Esophagus muscularis mucosa (tissue), 4 donors: ENCODE data around the gene OR4X1. TPM values are rescaled to one million over a fixed set of nuclear protein-coding genes. Genes with fewer than 3 reads are reported as not detected.
"Not testable (repeated sequence)": the region's sequence is repeated elsewhere in the genome, so short reads cannot be mapped to it uniquely, and the experiment has no call there.

ENCODE experiments used
- DNase-seq: peaks from one replicate; pipeline ENCODE4 v3.0.0-alpha.2; 2017; ENCODE audit errors: extremely low spot score
- H3K27ac ChIP-seq, 4 donors: fragments of 200-600 bp; sonication (generic); replicated peaks in 1 of 4; 1 replicate in 3 of 4; 2 replicates in 1 of 4; pipeline ENCODE4 v1.5.1; 2016 to 2019; ENCODE audit warnings: mild to moderate bottlenecking in 1 of 4
- H3K27me3 ChIP-seq, 4 donors: fragments of 200-600 bp; sonication (generic); one replicate each; pipeline versions ENCODE4 v1.5.1 to v1.6.0; 2016 to 2019
- H3K36me3 ChIP-seq, 4 donors: fragments of 200-600 bp; sonication (generic); one replicate each; pipeline ENCODE4 v1.5.1; 2016 to 2019
- H3K4me1 ChIP-seq, 4 donors: fragments of 200-600 bp; sonication (generic); one replicate each; pipeline ENCODE4 v1.5.1; 2016 to 2019
- H3K4me3 ChIP-seq, 4 donors: fragments of 200-600 bp; sonication (generic); 1 replicate in 2 of 4; 2 replicates in 2 of 4; pipeline ENCODE4 v1.5.1; 2016 to 2019; ENCODE audit warnings: mild to moderate bottlenecking in 4 of 4, moderate library complexity in 1 of 4
- H3K9me3 ChIP-seq, 4 donors: fragments of 200-600 bp; sonication (generic); 1 replicate in 3 of 4; 2 replicates in 1 of 4; pipeline ENCODE4 v1.5.1; 2016 to 2019
- CTCF ChIP-seq, 3 experiments: fragments of 200-600 bp in 2 of 3; fragments of 450-650 bp in 1 of 3; sonication (generic) in 2 of 3; IDR thresholded peaks; one replicate each; pipeline ENCODE4 v1.5.1; 2017 to 2019; ENCODE audit warnings: antibody characterized with exemption in 3 of 3, mild to moderate bottlenecking in 2 of 3, moderate library complexity in 1 of 3
- EP300 ChIP-seq: sonication (generic); formaldehyde crosslinking; IDR thresholded peaks from one replicate; pipeline ENCODE4 v1.6.1; 2017; ENCODE audit warnings: antibody characterized with exemption
- POLR2A ChIP-seq: fragments of 450-650 bp; IDR thresholded peaks from one replicate; pipeline ENCODE4 v1.6.1; 2017; ENCODE audit warnings: antibody characterized with exemption, moderate library complexity, mild to moderate bottlenecking, low read depth
- POLR2AphosphoS5 ChIP-seq, 2 donors: sonication (generic); formaldehyde crosslinking; IDR thresholded peaks; one replicate each; pipeline ENCODE4 v1.6.1; 2017; ENCODE audit warnings: antibody characterized with exemption in 2 of 2
- WGBS: methylation state at CpG from one replicate; pipeline ENCODE4 v1.1.5; 2018; 5-methylcytosine and 5-hydroxymethylcytosine counted together
- intact Hi-C: fragments of 100-400 bp; cut with DNase I; formaldehyde crosslinking; loops from one replicate; pipeline ENCODE4 v1.15.1; 2023
- total RNA-seq, 4 donors: library from RNA; depleted of rRNA; stranded (reverse); fragments of >200 nt; gene quantifications; one replicate each; pipeline versions ENCODE4 v1.1.0 to v1.2.1, GENCODE V29; 2016

The OR4X1 gene
- not detected for total RNA-seq

- intact Hi-C loops: no loop called here
- Histone ChIP-seq H3K36me3 (no peaks in the 10 kb centered on the region), H3K4me1 (no peaks in the 10 kb centered on the region), H3K4me3 (no peak within 1 kb of the TSS), H3K27me3 (no peaks in the 10 kb centered on the region), H3K27ac (no peak within 1 kb of the TSS), H3K9me3 (no peaks in the 10 kb centered on the region)
- TF ChIP-seq POLR2AphosphoS5 (IDR thresholded peaks at IDR 0.05): no peak
- no peak for TF ChIP-seq POLR2A
- TF ChIP-seq EP300: no peak
- no peak for TF ChIP-seq CTCF (IDR thresholded peaks at IDR 0.05)
- 24% methylated on average over 3 of the region's 3 CpGs for WGBS
- no peak for DNase-seq
These were observed at the start of gene OR4X1 for GRCh38 chr11:48263423-48263911. OR4X1 (plus strand) TSS chr11:48263861; CDS start chr11:48263861, 0 bp downstream.

- TF ChIP-seq POLR2AphosphoS5 (IDR thresholded peaks at IDR 0.05): no peak
- TF ChIP-seq CTCF (IDR thresholded peaks at IDR 0.05): no peak
- no peak for TF ChIP-seq EP300
- no peak for TF ChIP-seq POLR2A
- no peak for DNase-seq
- H3K4me1 ChIP-seq: no peaks in the 10 kb centered on the region
- no peaks in the 10 kb centered on the region for H3K36me3 ChIP-seq
- no peak within 1 kb of the TSS for H3K4me3 ChIP-seq
- intact Hi-C loops: no loop called here
- 71% methylated on average over 2 of the region's 2 CpGs for WGBS
- H3K27me3 ChIP-seq: no peaks in the 10 kb centered on the region
- no peaks in the 10 kb centered on the region for H3K9me3 ChIP-seq
- H3K27ac ChIP-seq: no peak within 1 kb of the TSS
These were observed 47.2 kb upstream of the OR4X1 start, which contains the start of gene OR4B1 for GRCh38 chr11:48216510-48216909. OR4B1 (plus strand) TSS chr11:48216810; CDS start chr11:48216810, 0 bp downstream.

GRCh38 chr11:48228761-48229160, 34.9 kb upstream of the OR4X1 start:
- peaks cover 0 to 13% (median 3%) of the 10 kb centered on the region in 4 donors for H3K9me3 ChIP-seq
- no peaks in the 10 kb centered on the region for H3K36me3 ChIP-seq
- intact Hi-C loops: no loop called here
- DNase-seq: no peak
- no peaks in the 10 kb centered on the region for H3K4me1 ChIP-seq
- no peak overlapping the region for H3K4me3 ChIP-seq
- 88% methylated on average over 17 of the region's 18 CpGs for WGBS
- H3K27ac ChIP-seq: no peak overlapping the region
- peaks cover 0 to 4% (median 0%) of the 10 kb centered on the region in 4 donors for H3K27me3 ChIP-seq
- TF ChIP-seq CTCF (IDR thresholded peaks at IDR 0.05) (no peak), EP300 (no peak), POLR2A (no peak), POLR2AphosphoS5 (IDR thresholded peaks at IDR 0.05) (no peak)

- 88% methylated on average over 11 of the region's 11 CpGs for WGBS
- H3K27me3 ChIP-seq, H3K4me3 ChIP-seq, H3K4me1 ChIP-seq, H3K36me3 ChIP-seq, intact Hi-C loops, DNase-seq, H3K27ac ChIP-seq: not testable (repeated sequence)
- H3K9me3 ChIP-seq: peaks cover 0 to 13% (median 3%) of the 10 kb centered on the region in 4 donors
These were observed 33.6 kb upstream of the OR4X1 start for GRCh38 chr11:48230057-48230456.

- intact Hi-C loops: no loop called here
- TF ChIP-seq POLR2A: no peak
- WGBS: 52% methylated on average over 3 of the region's 3 CpGs
- H3K4me1 ChIP-seq: no peaks in the 10 kb centered on the region
- H3K36me3 ChIP-seq: no peaks in the 10 kb centered on the region
- no peak overlapping the region for H3K4me3 ChIP-seq
- no peak overlapping the region for H3K27ac ChIP-seq
- H3K27me3 ChIP-seq: no peaks in the 10 kb centered on the region
- peaks cover 0 to 4% (median 2%) of the 10 kb centered on the region in 4 donors for H3K9me3 ChIP-seq
- no peak for DNase-seq
These were observed 25.9 kb upstream of the OR4X1 start for GRCh38 chr11:48237727-48238126.

- intact Hi-C loops: no loop called here
- 59% methylated on average over 3 of the region's 3 CpGs for WGBS
These were observed 21.2 kb upstream of the OR4X1 start for GRCh38 chr11:48242501-48242900.

More at GRCh38 chr11:48242501-48242900, 21.2 kb upstream of the OR4X1 start:
- no peak overlapping the region for H3K27ac ChIP-seq
- H3K4me3 ChIP-seq: no peak overlapping the region
- no peak for DNase-seq
- H3K9me3 ChIP-seq: peaks cover 0 to 4% (median 2%) of the 10 kb centered on the region in 4 donors
- H3K27me3 ChIP-seq: no peaks in the 10 kb centered on the region
- H3K36me3 ChIP-seq: no peaks in the 10 kb centered on the region
- H3K4me1 ChIP-seq: no peaks in the 10 kb centered on the region
- TF ChIP-seq CTCF (IDR thresholded peaks at IDR 0.05) (no peak), POLR2AphosphoS5 (IDR thresholded peaks at IDR 0.05) (no peak), EP300 (no peak), POLR2A (no peak)
